Measurements from ENCODE around the gene APIP.

Gene APIP

DNA sequence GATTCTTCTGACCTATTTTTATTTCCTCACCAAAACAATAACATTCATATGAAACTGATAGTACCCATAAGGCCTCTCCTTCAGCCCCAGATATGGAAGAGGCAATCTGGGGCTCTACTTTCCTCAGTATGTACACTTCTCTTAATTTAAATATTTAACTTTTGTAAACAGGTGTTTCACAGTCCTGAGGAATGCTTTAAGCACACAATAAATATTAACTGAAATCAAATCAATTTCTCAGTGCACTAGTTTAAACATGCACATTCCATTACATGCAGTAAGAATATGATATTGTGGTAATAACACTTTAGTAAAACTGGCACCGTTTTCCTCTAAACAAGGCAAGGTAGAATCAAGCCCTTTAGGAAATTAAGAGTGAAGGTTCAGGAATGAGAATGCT, 28.9 kb downstream of the APIP start:
- Histone ChIP-seq H4K20me1 (ENCODE audit: low read depth, low read length) (no peaks in the 10 kb centered on the region), H3K36me3 (ENCODE audit: low read length) (peaks cover 11% of the 10 kb centered on the region; the same call in 1 of the 2 replicates), H3K9ac (ENCODE audit: low read length) (no peak overlapping the region), H3K27me3 (ENCODE audit: low read length) (no peaks in the 10 kb centered on the region), H3K9me3 (ENCODE audit: insufficient read depth, low read length) (no peaks in the 10 kb centered on the region), H3K27ac (ENCODE audit: low read depth, low read length) (no peak overlapping the region), H3K4me2 (ENCODE audit: low read depth, low read length, poor library complexity, severe bottlenecking) (no peak overlapping the region), H2AFZ (ENCODE audit: low read depth, low read length, severe bottlenecking) (no peak overlapping the region), H3K9me2 (replicated peaks; ENCODE audit: insufficient read depth, low read length) (no peaks in the 10 kb centered on the region), H3K79me2 (ENCODE audit: insufficient read depth, low read length) (no peaks in the 10 kb centered on the region), H3K4me3 (ENCODE audit: insufficient read depth, low read length, poor library complexity, severe bottlenecking) (no peak overlapping the region), H3F3A (ENCODE audit: insufficient read depth) (no peaks in the 10 kb centered on the region; the same call in 1 of the 2 replicates)
- TF ChIP-seq EZH2phosphoT487 (conservative IDR thresholded peaks at IDR 0.05; ENCODE audit: low read length): no peak
- TF ChIP-seq, protein P1, sequence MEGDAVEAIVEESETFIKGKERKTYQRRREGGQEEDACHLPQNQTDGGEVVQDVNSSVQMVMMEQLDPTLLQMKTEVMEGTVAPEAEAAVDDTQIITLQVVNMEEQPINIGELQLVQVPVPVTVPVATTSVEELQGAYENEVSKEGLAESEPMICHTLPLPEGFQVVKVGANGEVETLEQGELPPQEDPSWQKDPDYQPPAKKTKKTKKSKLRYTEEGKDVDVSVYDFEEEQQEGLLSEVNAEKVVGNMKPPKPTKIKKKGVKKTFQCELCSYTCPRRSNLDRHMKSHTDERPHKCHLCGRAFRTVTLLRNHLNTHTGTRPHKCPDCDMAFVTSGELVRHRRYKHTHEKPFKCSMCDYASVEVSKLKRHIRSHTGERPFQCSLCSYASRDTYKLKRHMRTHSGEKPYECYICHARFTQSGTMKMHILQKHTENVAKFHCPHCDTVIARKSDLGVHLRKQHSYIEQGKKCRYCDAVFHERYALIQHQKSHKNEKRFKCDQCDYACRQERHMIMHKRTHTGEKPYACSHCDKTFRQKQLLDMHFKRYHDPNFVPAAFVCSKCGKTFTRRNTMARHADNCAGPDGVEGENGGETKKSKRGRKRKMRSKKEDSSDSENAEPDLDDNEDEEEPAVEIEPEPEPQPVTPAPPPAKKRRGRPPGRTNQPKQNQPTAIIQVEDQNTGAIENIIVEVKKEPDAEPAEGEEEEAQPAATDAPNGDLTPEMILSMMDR (IDR thresholded peaks at IDR 0.05; ENCODE audit: insufficient read depth, low read length, poor library complexity, severe bottlenecking): no peak

- no peaks in the 10 kb centered on the region for H3K9me3 ChIP-seq (ENCODE audit: insufficient read depth, low read length)
Observed at GRCh38 chr11:34886609-34887008, 29.6 kb downstream of the APIP start.

GRCh38 chr11:34881900-34882299, 34.3 kb downstream of the APIP start:
- no peak overlapping the region for H3K4me2 ChIP-seq (ENCODE audit: low read depth, low read length, poor library complexity, severe bottlenecking)
- no peaks in the 10 kb centered on the region for H3K27me3 ChIP-seq (ENCODE audit: low read length)
- peaks cover 5% of the 10 kb centered on the region; the same call in 1 of the 2 replicates for H3K36me3 ChIP-seq (ENCODE audit: low read length)
- H3K9me3 ChIP-seq (ENCODE audit: insufficient read depth, low read length): no peaks in the 10 kb centered on the region
- no peak overlapping the region for H3K27ac ChIP-seq (ENCODE audit: low read depth, low read length)
- no peaks in the 10 kb centered on the region for H4K20me1 ChIP-seq (ENCODE audit: low read depth, low read length)
- H3K79me2 ChIP-seq (ENCODE audit: insufficient read depth, low read length): no peaks in the 10 kb centered on the region
- no peaks in the 10 kb centered on the region for H3K9me2 ChIP-seq (replicated peaks; ENCODE audit: insufficient read depth, low read length)
- H3K9ac ChIP-seq (ENCODE audit: low read length): no peak overlapping the region
- no peaks in the 10 kb centered on the region for H3F3A ChIP-seq (ENCODE audit: insufficient read depth)
- H2AFZ ChIP-seq (ENCODE audit: low read depth, low read length, severe bottlenecking): no peak overlapping the region
- no peak overlapping the region for H3K4me3 ChIP-seq (ENCODE audit: insufficient read depth, low read length, poor library complexity, severe bottlenecking)
- TF ChIP-seq, protein P1 (IDR thresholded peaks at IDR 0.05; ENCODE audit: insufficient read depth, low read length, poor library complexity, severe bottlenecking): no peak
- TF ChIP-seq EZH2phosphoT487 (conservative IDR thresholded peaks at IDR 0.05; ENCODE audit: low read length): no peak

More at GRCh38 chr11:34886609-34887008, 29.6 kb downstream of the APIP start:
- Histone ChIP-seq H2AFZ (ENCODE audit: low read depth, low read length, severe bottlenecking) (no peak overlapping the region), H4K20me1 (ENCODE audit: low read depth, low read length) (no peaks in the 10 kb centered on the region), H3K27me3 (ENCODE audit: low read length) (no peaks in the 10 kb centered on the region), H3K27ac (ENCODE audit: low read depth, low read length) (no peak overlapping the region), H3K36me3 (ENCODE audit: low read length) (peaks cover 11% of the 10 kb centered on the region; the same call in 1 of the 2 replicates), H3F3A (ENCODE audit: insufficient read depth) (no peaks in the 10 kb centered on the region; the same call in 1 of the 2 replicates), H3K4me3 (ENCODE audit: insufficient read depth, low read length, poor library complexity, severe bottlenecking) (no peak overlapping the region), H3K79me2 (ENCODE audit: insufficient read depth, low read length) (no peaks in the 10 kb centered on the region), H3K9ac (ENCODE audit: low read length) (no peak overlapping the region), H3K4me2 (ENCODE audit: low read depth, low read length, poor library complexity, severe bottlenecking) (no peak overlapping the region), H3K9me2 (replicated peaks; ENCODE audit: insufficient read depth, low read length) (no peaks in the 10 kb centered on the region)
- TF ChIP-seq EZH2phosphoT487 (conservative IDR thresholded peaks at IDR 0.05; ENCODE audit: low read length): no peak
- TF ChIP-seq, protein P1 (IDR thresholded peaks at IDR 0.05; ENCODE audit: insufficient read depth, low read length, poor library complexity, severe bottlenecking): no peak

Measured in SU-DHL-6 (cell line).